GM21528 (cell line): ENCODE measurements around the gene ANKH.

Source experiments
- ATAC-seq: cut with Tn5 transposase; IDR thresholded peaks from one replicate; pipeline ENCODE4 v1.9.1; 2021; ENCODE audit warnings: mild to moderate bottlenecking, moderate library complexity; ENCODE audit not compliant: unreplicated experiment, low FRiP score

ANKH gene

GRCh38 chr5:14699807-14700400 is 171.7 kb downstream of the ANKH start:
- ATAC-seq = no peak

- no peak for ATAC-seq
These were observed 172.4 kb downstream of the ANKH start for GRCh38 chr5:14699159-14699558.

DNA sequence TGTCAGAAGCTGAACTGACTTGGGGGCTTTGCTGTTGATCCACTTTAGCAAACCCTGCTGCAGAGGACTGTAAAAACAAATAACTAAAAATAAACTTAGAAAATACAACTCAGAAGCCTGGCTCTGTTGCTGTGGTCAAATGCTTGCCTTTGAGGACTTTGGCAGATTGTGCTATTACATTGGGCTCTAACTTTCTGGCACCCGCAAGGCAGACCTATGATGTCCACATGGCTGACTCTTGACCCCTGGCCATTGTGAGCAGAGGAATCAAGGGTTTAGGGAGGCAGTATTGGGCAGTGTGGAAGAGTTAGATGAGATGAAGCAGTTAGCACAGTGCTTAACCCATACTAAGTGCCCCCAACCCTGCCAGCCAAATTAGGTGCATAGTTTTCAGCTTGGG is 173.1 kb downstream of the ANKH start:
- ATAC-seq = no peak

GRCh38 chr5:14696851-14697250 is 174.7 kb downstream of the ANKH start:
- no peak for ATAC-seq

GRCh38 chr5:14696057-14696456 is 175.5 kb downstream of the ANKH start:
- ATAC-seq = no peak

- ATAC-seq = no peak
These were observed 176.4 kb downstream of the ANKH start for GRCh38 chr5:14695152-14695551.

DNA sequence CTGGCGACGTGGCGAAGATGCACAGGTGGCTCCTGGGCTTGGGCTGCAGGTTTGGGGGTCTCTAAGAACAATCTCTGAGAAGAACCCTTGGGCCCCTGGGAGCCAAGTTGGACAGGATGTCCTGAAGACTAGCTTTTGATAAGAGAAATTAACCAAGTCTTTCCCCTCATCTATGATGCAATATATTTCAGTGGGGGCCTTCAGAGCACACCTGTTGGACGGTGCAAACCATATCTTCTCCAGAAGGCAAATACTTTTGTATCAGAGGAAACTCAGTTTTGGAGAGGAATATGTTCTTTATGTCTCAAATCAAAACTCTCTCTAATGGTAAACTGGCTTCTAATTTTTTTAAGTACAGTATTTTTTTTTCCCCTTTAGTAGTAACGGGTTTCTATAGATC is 178.5 kb downstream of the ANKH start:
- ATAC-seq = no peak

DNA sequence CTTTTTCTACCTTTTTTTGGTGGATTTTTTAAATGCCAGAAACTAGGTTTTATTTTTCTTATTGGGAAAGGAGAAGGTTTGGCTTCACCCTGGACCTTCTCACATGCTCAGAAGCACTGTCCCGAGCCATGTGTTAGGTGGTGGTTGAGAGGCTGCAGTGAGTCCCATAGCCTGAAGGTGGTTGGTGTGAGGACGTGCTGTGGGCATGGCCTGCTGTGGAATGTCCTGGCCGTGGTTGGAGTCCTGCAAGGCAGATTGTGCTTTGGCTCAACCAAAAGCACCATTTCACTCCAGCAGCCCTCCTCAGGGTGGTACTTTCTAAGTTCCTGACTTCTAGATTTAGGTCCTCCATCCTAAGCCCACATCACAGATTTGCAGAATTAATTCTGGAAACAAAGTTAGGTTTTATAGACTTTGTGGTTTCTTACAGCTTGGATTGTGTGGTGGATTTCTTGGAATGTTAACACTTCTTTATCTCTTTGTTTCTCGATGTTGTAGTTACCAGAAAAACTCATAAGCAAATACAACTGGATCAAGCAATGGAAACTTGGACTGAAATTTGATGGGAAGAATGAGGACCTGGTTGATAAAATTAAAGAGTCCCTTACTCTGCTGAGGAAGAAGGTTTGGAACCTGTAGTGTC is 184.4 kb downstream of the ANKH start:
- no peak for ATAC-seq

GRCh38 chr5:14686517-14686916 is 185.1 kb downstream of the ANKH start:
- ATAC-seq = no peak

DNA sequence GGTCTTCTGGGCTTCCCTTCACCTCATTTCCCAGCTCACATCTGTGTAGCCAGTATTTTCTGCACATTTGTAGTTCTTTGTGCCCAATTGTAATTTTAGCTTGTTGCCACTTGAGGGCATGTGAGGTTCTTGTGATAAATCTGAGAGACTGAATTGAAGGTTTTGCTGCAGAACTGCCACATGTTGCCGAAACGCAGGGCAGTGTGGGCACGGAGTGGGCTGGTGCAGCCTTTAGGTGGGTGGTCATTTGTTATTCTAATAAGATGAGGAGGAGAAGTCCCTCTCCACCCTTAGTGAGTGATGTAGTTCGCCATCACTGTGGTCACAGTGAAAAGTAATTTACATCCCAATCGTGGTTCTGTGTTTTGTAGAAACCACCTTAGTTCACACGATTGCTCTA is 185.8 kb downstream of the ANKH start:
- ATAC-seq = peak; percentile 92

DNA sequence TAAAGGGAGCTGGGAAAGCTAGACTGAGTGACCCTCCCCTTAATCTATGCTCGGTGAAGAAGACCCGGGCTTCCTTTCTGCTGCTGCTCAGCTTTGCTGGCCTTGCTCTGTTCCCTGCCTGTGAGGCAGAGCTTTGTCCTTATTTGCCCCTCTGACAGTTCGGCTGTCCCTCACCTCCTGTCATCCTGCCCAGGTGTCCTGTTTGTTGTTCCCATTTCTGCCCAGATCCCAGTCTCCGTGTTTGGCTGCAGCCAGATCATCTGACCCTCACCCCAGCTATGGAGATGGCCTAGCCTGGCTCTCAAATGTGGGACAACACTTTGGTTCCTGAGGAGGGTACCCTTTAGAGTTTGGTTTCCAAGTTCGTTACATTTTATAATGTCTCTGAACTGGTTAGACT is 186.8 kb downstream of the ANKH start:
- ATAC-seq = no peak

DNA sequence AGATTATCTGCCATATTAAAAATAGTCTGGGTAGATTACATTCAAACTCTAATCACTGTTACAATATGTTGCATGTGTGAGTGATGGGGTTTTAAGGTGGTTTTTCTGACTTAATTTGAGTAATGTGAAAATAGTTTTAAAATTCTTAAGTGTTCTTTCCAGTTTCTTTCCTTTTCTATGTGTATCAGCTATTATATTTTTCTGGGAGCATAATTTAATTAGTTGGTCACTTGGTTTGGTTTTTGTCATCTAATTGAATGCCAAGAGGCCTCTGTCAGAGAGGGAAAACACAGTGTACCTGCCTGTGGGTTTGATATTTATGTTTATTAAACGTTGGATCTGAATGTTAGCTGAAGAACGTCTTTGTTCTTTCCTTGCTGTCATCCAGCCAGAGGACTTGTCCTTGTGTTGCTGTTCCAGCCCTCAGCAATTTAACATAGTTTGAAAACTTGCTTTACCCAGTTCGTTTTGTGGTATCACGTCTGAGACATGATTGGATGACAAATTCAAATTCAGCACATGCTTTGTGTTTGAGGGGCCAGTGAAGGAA is 187.6 kb downstream of the ANKH start:
- no peak for ATAC-seq

GRCh38 chr5:14681236-14681752 is 190.3 kb downstream of the ANKH start:
- no peak for ATAC-seq

- no peak for ATAC-seq
These were observed 192.0 kb downstream of the ANKH start for GRCh38 chr5:14679595-14679994.

DNA sequence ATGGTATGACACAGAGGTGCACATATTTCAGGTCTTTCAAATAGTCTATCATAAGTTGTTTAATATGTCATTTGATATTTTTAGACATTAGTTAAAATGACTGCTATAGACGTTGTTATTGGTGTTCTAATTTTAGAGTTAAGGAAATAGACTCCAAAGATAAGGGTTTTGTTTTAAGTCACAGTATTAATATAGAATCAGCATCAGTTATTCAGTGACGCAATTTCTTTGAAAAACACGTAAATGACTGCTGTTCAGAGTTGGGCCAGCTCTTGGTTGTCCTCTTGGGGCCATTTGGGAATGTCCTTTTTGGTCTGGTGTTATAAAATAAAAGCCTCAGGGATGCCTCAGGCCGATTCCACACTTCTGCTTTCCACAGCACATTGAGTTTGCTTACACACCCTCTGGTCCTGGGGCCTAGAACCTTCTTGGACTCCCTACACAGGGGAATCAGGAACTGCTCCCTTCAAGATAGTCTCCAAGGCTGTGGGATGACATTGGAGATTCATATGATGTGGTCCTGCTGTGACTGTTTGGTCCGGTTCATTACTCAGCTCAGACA is 192.7 kb downstream of the ANKH start:
- no peak for ATAC-seq

DNA sequence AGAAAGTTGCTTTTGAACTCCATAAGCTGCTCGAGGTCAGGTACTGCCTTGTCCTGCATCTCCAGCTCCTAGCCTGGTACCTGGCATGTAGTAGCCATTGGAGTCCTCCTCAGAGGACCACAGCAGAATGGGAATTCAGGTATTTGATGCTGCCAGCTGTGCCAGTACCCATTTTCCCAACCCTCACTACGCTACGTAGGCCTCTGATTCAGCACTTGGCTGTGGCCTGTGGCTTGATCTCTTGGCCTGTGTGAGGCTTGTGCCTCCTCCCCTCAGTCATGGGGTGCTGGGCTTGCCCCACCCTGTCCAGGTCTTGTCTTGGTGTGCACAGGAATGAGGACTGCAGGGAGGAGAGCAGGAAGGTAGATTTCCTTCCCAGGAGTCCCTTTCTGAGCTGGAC is 195.3 kb downstream of the ANKH start:
- peak; percentile 51 for ATAC-seq

DNA sequence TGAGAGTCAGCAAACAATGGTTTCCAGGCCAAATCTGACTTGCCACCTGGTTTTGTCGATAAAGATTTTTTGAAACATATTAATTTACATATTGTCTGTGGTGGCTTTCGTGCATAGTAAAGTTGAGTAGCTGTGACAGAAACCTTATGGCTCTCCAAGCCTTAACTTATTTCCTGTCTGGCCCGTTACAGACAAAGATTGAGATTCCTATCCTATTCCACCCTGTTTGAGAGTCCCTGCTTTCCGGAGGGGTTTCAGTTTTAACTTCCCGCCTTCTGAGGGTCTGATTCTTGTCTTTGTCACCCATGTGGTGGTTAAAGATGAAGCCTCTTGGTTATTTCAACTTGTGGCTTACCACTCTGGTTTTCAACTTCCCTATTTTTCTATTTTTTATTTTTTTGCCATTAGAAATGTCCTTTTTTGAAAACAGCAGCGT is 195.7 kb downstream of the ANKH start:
- peak; percentile 58 for ATAC-seq

GRCh38 chr5:14674983-14675854 is 196.4 kb downstream of the ANKH start:
- ATAC-seq = no peak

GRCh38 chr5:14673443-14673842 is 198.1 kb downstream of the ANKH start:
- ATAC-seq = no peak

GRCh38 chr5:14672484-14673394 is 198.8 kb downstream of the ANKH start:
- no peak for ATAC-seq
